GM21526 (cell line): Measurements from ENCODE around the gene BGN.

Source experiments
- ATAC-seq: cut with Tn5 transposase; IDR thresholded peaks from one replicate; pipeline ENCODE4 v1.9.1; 2021; ENCODE audit warnings: moderate library complexity; ENCODE audit not compliant: unreplicated experiment, low FRiP score

The BGN gene

GRCh38 chrX:153494541-153495361 is at the start of gene BGN:
Gene BGN, plus strand, starts transcription at chrX:153494980. Its CDS starts 9,652 bp downstream, at chrX:153504632.
- no peak for ATAC-seq

DNA sequence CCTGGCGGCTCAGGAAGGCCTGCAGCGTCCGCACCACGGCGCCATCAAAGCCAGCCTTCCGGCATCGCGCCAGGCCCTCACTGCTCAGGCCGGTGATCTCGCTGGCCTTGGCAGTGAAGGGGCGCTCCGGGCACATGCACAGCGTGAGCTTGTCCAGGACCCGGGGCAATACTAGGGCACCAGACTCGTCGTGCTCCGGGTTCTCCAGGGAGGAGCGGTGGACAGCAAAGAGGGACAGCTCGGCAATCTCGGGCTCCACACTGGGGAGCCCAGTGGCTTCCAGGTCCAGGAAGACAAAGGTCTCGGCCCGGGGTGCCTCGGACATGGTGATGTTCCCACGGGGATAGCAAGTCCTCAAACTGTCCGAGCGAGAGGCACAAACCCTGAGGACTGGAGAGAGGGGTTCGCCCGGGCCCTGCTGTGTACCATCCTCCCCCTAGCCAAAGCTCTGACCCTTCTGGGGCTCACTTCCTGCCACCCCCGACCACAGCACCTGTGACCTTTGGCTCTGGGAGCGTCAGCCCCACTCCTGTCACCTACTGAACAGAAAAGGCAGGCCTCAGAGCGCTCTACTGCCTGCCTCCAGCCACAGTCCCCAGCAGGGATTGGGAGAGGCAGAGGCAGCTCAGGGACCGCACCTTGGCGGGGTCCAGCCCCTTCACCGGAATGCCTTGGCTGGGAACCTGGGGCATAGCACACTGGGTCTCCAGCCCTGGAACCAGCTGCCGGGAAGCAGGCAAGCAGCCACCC is 49.5 kb upstream of the BGN start:
- ATAC-seq = no peak

GRCh38 chrX:153445856-153446635 is 48.7 kb upstream of the BGN start, which contains the start of gene TREX2:
Gene TREX2, minus strand, starts transcription at chrX:153446056. Its CDS starts 626 bp downstream, at chrX:153445430.
- ATAC-seq = no peak

DNA sequence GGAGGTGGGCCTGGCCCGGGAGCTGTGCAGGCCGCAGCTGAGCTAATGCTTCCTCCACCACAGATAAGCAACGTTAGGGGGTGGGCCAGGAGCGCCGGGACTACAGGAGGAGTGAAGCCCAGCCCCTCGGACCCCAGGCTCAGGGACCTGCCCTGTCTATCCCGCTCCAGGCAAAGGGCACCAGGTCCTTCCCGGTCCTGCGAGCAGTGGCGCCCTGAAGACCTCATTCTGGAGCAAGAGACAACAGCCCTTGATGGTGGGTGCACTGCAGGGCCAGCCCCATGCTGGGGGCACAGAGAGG is 48.2 kb upstream of the BGN start:
- ATAC-seq = no peak

DNA sequence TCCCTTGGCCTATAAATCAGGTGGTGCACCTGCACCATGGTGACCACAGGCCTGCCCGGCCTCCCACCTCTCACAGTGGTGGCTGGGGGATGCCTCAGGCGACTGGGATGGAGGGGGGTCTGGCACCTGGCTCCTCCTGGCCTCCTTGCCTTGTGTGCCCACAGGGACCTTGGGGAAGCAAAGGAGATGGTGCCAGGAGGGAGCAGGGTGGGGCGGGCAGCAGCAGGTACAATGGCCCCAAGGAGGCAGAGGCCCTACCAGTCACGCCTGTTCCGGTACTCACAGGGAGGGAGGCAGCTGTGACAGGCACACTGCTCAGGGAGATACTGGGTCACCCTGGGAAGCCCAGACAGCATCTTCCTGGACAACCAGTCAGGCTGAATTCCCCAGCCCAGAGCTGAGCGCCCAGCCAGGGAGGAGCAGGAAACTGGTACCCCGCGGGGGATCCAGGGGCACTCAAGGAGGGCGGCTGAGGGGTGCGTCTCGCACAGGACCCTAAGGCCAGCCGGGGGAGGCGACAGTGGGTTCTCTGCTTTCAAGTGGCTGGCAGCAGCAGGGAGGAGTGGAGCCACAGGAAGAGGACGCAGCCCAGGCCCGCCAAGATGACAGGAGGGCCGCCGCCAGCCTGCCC is 47.7 kb upstream of the BGN start:
- ATAC-seq = no peak

GRCh38 chrX:153447581-153447960 is 47.2 kb upstream of the BGN start:
- no peak for ATAC-seq

- no peak for ATAC-seq
Measured at GRCh38 chrX:153448556-153449367, 46.0 kb upstream of the BGN start.

DNA sequence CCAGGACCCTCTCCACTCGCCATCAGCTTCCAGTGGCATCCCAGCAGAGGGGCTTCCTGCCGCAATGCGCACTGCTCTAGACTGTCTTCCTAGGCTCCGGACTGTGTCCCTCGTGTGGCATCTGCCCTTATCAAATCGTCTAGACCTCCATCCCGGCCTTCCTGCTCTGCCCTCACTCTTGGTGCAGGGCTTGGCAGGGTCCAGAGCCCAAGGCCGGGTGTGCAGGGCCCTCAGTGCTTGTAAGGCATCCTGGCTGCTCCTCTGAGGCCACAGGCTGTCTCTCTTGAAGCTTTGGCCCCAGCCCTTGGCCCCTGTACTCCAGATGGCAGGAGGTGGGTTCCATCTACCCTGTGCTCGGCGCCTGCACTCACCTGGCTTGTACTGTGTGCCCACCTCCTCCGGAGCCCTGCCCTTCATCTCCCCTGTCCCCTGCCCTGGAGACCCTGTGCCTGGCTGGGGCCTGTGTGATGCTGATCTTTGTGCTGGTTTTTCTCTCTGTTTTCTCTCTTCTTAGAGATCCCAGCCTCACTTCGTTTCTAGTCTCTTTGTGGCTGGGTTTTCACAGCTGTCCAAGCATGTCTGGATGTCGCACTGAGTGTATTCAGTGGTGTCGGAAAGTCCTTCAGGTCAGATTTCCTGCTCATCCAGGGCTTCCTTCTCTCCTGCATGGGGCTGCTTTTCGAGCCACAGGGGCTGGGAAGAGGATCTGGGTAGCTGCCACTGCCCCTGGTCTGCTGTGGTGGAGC is 45.2 kb upstream of the BGN start:
- ATAC-seq = no peak

DNA sequence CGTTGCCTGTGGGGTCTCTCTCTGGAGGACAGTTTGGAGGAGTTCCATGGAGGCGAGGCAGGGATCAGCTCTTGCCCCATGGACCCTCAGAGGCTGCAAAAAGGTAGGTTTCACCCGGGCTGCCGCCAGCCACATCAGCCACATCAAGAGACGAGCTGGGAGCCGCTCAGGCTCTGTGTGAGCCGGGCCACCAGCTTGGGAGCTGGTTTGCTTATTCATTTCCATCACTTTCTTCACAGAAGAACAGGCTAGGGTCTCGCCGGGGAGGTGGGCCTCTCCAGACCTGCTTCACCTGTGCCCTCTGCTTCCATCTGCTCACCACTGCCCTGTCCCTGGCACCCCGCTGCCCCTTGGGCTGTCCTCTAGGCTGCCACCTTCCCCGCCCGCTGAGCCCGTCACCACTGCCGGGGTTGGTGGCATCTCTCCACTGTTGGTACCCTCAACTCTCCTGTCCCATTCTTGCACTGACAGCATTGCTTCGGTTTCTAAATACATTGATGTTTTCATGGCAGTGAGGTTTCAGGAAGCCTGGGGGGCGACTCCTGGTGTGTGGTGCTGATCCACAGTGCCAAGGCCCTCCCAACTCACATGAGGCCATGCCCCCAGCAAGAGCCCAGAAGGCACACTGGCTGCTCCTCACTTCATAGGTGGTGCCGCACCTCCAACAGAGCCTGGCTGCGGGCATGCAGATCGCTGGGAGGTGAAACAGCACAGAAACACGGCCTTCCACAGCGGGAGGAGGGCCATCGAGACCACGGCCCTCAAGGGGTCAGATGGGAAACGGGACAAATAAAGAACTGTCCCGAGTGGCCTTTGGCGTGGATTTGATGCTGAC is 44.4 kb upstream of the BGN start:
- ATAC-seq = no peak

GRCh38 chrX:153450949-153451277 is 43.9 kb upstream of the BGN start:
- no peak for ATAC-seq

DNA sequence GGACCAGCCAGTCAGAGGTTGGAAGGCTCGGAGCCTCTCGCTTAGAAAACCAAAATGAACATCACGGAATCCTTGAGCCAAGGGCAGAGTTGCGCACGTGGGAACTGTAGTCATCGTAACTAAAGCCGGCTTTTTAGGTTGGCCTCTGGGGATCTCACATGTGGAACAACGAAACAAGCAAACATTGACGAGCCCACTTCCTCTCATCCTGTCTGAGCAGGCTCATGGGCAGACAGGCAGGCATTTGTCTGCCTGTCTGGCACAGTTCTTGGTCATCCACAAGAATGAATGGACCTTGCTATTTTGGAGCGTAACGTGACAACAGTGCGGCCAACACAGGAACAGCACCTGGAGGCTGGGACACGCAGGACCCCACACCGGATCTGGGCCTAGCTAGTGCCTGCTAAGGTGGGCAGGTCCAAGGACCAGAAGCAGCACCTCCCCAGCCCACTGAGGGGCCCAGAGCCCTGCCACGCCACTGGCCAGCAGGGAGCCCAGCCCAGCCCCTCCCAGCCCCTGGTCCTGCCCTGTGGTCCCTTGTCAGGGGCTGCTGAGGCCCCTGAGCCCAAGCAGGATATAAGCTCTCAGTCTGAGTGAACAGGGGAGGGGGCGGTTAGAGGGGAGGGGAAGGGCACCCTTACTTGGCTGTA is 39.8 kb upstream of the BGN start:
- no peak for ATAC-seq

DNA sequence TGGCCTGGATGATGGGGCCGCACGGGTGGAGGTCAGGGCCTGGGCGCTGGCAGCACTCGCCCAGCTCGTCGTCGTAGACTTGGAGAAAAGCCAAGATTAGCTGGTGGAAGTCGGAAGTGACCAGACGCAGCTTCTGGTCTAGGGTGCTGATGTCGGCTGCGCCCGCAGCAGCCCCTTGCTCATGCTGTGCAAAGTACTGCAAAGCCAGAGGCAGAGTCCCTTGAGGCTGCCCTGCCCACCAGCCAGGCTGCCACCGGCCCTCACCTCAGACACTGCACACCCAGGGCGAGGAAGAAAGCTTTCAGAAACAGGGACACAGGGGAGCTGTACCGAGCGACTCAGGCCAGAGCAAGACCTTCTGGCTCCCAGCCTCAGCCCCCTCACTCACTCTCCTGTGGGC is 39.2 kb upstream of the BGN start:
- ATAC-seq = no peak

GRCh38 chrX:153456161-153456560 is 38.6 kb upstream of the BGN start:
- ATAC-seq = no peak

- ATAC-seq = no peak
Measured at GRCh38 chrX:153456704-153457103, 38.1 kb upstream of the BGN start.

DNA sequence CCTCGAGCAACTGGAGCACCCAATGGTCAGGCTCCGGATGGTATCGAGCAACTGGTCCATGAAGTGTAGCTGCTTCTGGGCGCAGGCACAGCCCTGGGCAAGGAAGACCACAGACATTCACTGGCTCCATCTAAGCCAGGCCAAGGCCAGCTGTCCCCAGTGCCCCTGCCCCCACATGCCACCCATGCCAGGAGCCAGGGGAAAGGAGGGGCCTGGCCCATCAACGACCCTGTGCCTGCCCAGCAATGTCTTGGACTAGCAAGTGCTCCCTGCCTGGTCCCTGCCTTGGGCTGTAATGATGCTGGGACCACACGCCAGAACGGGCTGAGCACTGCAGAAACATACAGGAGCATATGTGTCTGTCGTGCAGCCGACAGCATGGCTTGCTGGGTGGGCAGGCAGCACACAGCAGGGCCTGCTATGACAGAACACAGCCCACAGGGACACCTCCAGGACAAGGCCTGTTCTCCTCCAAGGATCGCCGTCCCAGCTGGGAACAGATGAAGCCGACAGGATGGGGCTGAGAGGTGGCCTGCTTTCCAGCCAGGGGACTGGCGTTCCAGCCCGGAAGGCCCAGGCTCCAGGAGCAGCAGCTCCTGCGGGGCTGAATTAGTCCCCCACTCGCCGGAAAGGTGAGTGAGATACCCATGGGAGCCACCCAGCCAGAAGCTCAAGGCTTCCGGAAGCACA is 37.5 kb upstream of the BGN start:
- ATAC-seq = no peak

DNA sequence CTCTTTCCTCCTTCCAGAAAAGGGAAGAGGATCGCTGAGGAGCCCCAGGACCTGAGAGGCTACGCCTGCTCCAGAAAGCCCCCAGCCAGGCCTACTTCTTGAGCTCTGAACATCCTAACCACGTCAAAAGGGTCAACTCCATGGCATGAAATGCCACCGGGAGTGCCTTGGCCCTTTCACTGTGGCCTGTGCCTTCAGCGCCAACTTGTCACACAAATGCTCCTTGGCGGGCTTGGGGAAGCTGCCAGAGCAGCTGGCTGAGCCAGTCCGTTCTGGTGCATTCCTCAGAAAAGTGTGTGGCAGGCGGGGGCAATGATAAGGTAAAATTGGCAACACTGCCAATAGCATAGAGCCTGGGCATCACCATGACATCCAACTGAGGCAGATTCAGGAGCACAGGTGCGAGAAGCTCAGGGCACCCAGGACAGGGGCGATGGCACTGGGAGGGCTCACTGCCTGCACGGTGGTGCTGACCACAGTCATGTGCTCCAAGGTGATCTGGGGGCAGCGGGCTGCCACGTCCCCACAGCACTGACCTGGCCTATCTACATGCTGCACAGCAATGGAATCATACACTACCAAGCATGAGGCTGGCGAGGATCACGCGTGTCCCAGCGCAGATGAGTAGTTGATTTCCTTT is 36.8 kb upstream of the BGN start:
- no peak for ATAC-seq

- no peak for ATAC-seq
Measured at GRCh38 chrX:153458476-153458875, 36.3 kb upstream of the BGN start.
